ENCODE results near the gene ADGRD1.

ADGRD1 gene

GRCh38 chr12:130917607-130918006 lies 36.1 kb upstream of the ADGRD1 start:
- TF ChIP-seq, protein P1, sequence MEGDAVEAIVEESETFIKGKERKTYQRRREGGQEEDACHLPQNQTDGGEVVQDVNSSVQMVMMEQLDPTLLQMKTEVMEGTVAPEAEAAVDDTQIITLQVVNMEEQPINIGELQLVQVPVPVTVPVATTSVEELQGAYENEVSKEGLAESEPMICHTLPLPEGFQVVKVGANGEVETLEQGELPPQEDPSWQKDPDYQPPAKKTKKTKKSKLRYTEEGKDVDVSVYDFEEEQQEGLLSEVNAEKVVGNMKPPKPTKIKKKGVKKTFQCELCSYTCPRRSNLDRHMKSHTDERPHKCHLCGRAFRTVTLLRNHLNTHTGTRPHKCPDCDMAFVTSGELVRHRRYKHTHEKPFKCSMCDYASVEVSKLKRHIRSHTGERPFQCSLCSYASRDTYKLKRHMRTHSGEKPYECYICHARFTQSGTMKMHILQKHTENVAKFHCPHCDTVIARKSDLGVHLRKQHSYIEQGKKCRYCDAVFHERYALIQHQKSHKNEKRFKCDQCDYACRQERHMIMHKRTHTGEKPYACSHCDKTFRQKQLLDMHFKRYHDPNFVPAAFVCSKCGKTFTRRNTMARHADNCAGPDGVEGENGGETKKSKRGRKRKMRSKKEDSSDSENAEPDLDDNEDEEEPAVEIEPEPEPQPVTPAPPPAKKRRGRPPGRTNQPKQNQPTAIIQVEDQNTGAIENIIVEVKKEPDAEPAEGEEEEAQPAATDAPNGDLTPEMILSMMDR (IDR thresholded peaks at IDR 0.05; ENCODE audit: low read depth, low read length), result no peak
- no peak for DNase-seq (ENCODE audit: extremely low read depth, low read depth)

- DNase-seq (ENCODE audit: extremely low read depth, low read depth), result no peak
- TF ChIP-seq, protein P1 (IDR thresholded peaks at IDR 0.05; ENCODE audit: low read depth, low read length), result no peak
These were observed 34.6 kb upstream of the ADGRD1 start for GRCh38 chr12:130919086-130919485.

DNA sequence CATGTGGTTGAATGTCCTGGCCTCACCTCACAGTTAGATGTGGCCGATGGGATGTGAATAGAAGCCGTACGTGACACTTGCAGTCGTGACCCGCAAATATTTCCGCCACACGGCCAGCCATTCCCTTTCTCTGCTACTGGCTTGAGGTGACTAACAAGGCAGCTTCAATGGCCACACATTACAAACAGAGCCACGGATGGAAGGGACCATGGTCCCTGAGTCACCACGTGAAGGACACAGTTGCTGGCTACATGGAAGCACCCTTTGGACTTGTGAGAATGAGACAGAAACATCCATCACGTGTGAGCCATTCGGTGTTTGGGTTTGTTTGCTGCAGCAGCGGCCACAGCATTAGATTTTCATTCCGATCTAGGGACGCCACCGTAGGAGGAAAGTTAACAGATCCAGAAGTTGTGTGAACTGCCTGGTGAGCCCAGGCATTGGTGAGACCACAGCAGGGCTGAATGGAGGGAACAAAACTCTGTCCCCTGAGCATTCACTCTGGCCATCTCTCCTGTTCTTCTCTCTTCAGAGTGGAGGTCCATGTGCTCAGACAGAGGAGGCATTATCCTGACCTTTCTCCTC lies 33.5 kb upstream of the ADGRD1 start:
- DNase-seq (ENCODE audit: extremely low read depth, low read depth), result no peak
- TF ChIP-seq, protein P1 (IDR thresholded peaks at IDR 0.05; ENCODE audit: low read depth, low read length), result no peak

GRCh38 chr12:130920723-130921381 lies 32.9 kb upstream of the ADGRD1 start:
- TF ChIP-seq, protein P1 (IDR thresholded peaks at IDR 0.05; ENCODE audit: low read depth, low read length), result no peak
- peak; percentile 76 for DNase-seq (ENCODE audit: extremely low read depth, low read depth)

DNA sequence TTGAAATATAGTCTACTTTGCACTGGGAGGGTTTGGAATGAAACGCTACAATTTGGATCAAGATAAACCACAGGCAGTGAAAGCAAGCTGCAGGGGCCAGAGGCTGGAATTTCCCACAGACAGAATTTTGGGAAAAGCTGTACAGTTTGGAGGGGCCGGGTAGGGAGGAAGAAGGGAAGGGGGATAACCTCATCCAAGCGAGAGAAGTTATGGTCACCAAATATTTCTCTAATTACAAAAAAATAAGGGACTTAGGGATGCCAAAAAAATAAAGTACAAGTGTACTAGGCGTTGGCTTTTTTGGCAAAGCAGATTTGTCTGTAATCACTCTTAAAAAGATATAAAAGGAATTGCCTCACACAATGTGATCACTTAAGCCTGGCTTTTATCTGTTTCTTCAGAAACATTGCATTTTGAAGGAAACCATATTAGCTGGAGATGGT lies 31.2 kb upstream of the ADGRD1 start:
- no peak for DNase-seq (ENCODE audit: extremely low read depth, low read depth)
- TF ChIP-seq, protein P1 (IDR thresholded peaks at IDR 0.05; ENCODE audit: low read depth, low read length), result no peak

DNA sequence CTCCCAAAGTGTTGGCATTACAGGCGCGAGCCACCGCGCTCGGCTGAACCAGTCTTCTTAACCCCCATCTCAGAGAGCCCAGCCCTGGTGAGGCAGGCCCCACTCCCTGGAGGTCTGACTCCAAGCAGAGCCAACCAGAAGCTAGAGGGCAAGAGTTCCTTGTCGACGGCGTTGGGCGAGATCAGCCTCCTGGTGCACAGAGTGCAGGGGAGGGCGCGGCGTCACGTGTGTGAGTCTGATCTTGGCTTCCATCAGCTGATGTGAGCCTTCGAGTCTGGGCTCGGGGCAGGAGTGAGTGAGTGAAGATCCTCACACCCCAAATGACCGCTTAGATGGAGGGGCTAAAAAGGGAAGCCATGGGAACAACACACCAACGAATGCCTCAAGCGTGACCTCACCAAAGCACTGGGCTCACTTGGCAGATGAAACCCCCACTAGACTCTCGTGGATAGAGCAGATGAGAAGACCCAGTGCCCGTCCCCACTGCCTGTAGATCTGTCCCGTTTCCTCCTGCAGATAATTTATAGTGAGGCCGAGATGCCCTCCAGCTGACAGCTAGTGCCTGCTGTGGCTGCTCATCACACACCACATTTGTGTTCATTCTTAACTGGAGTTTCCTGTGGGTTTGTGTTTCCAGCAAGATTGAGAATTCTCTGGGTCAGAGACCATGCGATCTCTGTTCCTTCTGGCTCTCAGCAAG lies 28.6 kb upstream of the ADGRD1 start:
- TF ChIP-seq, protein P1 (IDR thresholded peaks at IDR 0.05; ENCODE audit: low read depth, low read length), result no peak

DNA sequence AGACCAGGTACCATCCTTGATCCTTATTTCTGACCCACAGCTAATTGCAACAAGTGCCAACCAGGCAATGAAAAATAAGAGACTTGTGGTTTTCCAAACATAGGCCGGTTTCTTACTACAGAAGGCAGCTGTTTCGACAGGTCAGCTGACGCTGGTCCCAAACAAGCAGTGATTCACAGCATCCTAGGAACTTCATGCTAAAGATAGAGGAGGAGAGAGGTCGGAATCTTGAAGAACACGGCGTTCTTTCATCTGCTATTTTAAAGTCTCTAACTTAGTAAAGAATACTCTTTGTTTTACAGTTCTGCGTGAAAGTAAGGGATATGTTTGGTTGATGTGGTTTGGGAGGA lies 28.1 kb upstream of the ADGRD1 start:
- DNase-seq (ENCODE audit: extremely low read depth, low read depth), result no peak
- TF ChIP-seq, protein P1 (IDR thresholded peaks at IDR 0.05; ENCODE audit: low read depth, low read length), result no peak

More for the DNA sequence above, 28.6 kb upstream of the ADGRD1 start:
- no peak for DNase-seq (ENCODE audit: extremely low read depth, low read depth)
